IPS-18c (cell line): ENCODE measurements around the gene KPNA2.
"Not testable (repeated sequence)": the region's sequence is repeated elsewhere in the genome, so short reads cannot be mapped to it uniquely, and the experiment has no call there.

Source experiments
- H3K4me3 ChIP-seq: 2 replicates; pipeline ENCODE4 v1.7.0; 2013; ENCODE audit warnings: low read depth, mild to moderate bottlenecking, low read length, moderate library complexity; ENCODE audit not compliant: insufficient read depth
- H3K9me3 ChIP-seq: one replicate; pipeline ENCODE4 v1.6.1; 2013; ENCODE audit warnings: mild to moderate bottlenecking, low read length, moderate library complexity; ENCODE audit not compliant: control insufficient read depth, insufficient read depth

KPNA2 gene

GRCh38 chr17:68035523-68036303 lies at the start of gene KPNA2:
Gene KPNA2 (plus strand): TSS chr17:68035735. CDS start chr17:68037133, 1,398 bp downstream.
- H3K4me3 ChIP-seq = peak within 1 kb of the TSS; percentile 91
- H3K9me3 ChIP-seq = no peaks in the 10 kb centered on the region

GRCh38 chr17:67990909-67991308 lies 44.6 kb upstream of the KPNA2 start:
- no peak overlapping the region for H3K4me3 ChIP-seq

GRCh38 chr17:67992548-67993152 lies 42.9 kb upstream of the KPNA2 start:
- peaks cover 2% of the 10 kb centered on the region for H3K9me3 ChIP-seq
- H3K4me3 ChIP-seq = peak overlapping the region; percentile 94

More at GRCh38 chr17:67990909-67991308, 44.6 kb upstream of the KPNA2 start:
- H3K9me3 ChIP-seq = peaks cover 2% of the 10 kb centered on the region

GRCh38 chr17:67993153-67993997 lies 42.2 kb upstream of the KPNA2 start:
- H3K4me3 ChIP-seq = peak overlapping the region; percentile 94
- peaks cover 2% of the 10 kb centered on the region for H3K9me3 ChIP-seq

- peak overlapping the region; percentile 68 for H3K4me3 ChIP-seq
- H3K9me3 ChIP-seq = peaks cover 2% of the 10 kb centered on the region
Observed at GRCh38 chr17:67993998-67994361, 41.6 kb upstream of the KPNA2 start.

- peak overlapping the region; percentile 46; the same call in 1 of the 2 replicates for H3K4me3 ChIP-seq
- H3K9me3 ChIP-seq = peaks cover 2% of the 10 kb centered on the region
Observed at GRCh38 chr17:67994817-67995569, 40.5 kb upstream of the KPNA2 start.

GRCh38 chr17:67995570-67996263 lies 39.8 kb upstream of the KPNA2 start:
- H3K9me3 ChIP-seq = peaks cover 2% of the 10 kb centered on the region
- peak overlapping the region; percentile 46; the same call in 1 of the 2 replicates for H3K4me3 ChIP-seq

- not testable (repeated sequence) for H3K9me3 ChIP-seq
- H3K4me3 ChIP-seq = peak within 1 kb of the TSS; percentile 46; the same call in 1 of the 2 replicates
Observed at GRCh38 chr17:67996301-67997171, 39.0 kb upstream of the KPNA2 start, which contains the start of gene C17orf58. Gene C17orf58 (minus strand): TSS chr17:67996469. CDS start chr17:67996198, 271 bp downstream.

- H3K9me3 ChIP-seq = no peaks in the 10 kb centered on the region
- H3K4me3 ChIP-seq = no peak overlapping the region
Observed at GRCh38 chr17:67998466-67998865, 37.1 kb upstream of the KPNA2 start.

GRCh38 chr17:67999291-67999911 lies 36.1 kb upstream of the KPNA2 start:
- H3K9me3 ChIP-seq = no peaks in the 10 kb centered on the region

GRCh38 chr17:68004201-68004600 lies 31.3 kb upstream of the KPNA2 start:
- Histone ChIP-seq H3K4me3 (no peak overlapping the region), H3K9me3 (no peaks in the 10 kb centered on the region)

More at GRCh38 chr17:67999291-67999911, 36.1 kb upstream of the KPNA2 start:
- no peak overlapping the region for H3K4me3 ChIP-seq

- Histone ChIP-seq H3K4me3 (no peak overlapping the region), H3K9me3 (no peaks in the 10 kb centered on the region)
Observed at GRCh38 chr17:68006797-68007196, 28.7 kb upstream of the KPNA2 start.

- no peaks in the 10 kb centered on the region for H3K9me3 ChIP-seq
- H3K4me3 ChIP-seq = no peak overlapping the region
Observed at GRCh38 chr17:68011199-68011665, 24.3 kb upstream of the KPNA2 start.

GRCh38 chr17:68013385-68013784 lies 22.1 kb upstream of the KPNA2 start:
- Histone ChIP-seq H3K9me3 (no peaks in the 10 kb centered on the region), H3K4me3 (no peak overlapping the region)

- Histone ChIP-seq H3K9me3 (no peaks in the 10 kb centered on the region), H3K4me3 (no peak overlapping the region)
Observed at GRCh38 chr17:68015081-68015723, 20.3 kb upstream of the KPNA2 start.
